ENCODE results near the gene FAT2.

FAT2 gene

DNA sequence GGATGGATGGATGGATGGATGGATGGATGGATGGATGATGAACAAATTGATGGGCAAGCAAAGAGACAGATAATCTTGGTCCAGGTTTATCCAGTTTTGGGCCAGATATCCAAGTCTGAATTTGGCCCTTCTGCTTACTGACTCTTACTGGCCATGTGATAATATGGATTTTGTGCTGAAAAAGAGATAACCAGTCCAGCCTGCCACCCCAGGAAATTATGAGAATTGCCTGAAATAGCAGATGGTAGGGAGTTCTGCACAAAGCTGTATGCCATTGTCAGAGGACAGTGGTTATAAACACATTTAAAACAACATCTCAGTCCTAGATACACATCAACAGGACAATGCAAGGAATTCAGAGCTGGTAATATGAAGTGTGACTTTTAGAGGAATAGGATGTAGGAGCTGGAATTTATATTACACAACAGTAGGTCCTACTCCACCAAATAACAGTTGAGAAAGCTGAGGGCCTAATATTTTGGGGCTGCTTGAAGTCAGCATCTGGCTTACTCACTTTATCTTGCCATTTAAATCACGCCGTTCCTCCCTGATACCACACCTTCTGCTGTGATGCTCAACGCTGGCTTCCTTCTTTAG, 9.0 kb upstream of the FAT2 start:
- TF ChIP-seq CTCF (IDR thresholded peaks at IDR 0.05; ENCODE audit: borderline replicate concordance, insufficient read depth, low read depth, low read length), result no peak
- H3K4me3 ChIP-seq (ENCODE audit: low read depth, low read length), result no peak overlapping the region

DNA sequence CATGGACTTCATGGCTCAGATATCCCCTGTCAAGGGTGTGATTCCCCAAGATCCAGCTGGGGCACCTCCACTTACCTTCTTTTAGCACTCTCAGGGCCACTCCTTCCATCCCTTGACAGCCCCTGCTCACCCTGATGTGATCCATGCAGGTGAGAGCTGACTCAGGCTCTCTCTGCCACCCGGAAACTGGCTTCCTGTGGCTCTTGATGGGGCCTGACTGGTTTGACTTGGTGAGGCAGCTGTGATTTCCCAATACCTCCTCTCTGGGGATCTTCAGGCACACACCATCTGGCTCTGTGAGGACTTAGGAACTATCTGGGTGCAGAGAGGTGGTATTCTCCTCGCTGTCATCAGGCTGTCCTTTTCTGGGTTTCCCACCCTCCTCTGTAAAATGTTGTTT, 7.9 kb upstream of the FAT2 start:
- no peak overlapping the region for H3K4me3 ChIP-seq (ENCODE audit: low read depth, low read length)
- no peak for TF ChIP-seq CTCF (IDR thresholded peaks at IDR 0.05; ENCODE audit: borderline replicate concordance, insufficient read depth, low read depth, low read length)

DNA sequence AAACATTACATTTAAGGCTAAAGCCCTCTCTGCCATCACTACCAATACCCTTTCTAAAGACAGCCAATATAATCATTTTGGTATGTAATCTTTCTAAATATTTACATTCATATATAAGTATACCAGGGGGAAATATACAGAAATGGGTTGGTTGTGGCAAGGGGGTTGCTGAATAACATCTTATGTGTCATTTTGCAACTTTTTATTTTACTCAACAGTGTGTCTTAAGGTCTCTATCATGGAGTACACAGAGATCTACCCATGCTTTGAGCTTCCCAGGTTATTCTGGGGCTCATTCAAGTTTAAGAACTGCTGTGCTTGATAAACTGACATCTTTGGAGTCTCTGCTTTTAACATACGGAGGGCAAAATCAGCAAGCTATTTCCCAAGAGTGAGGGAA, 7.4 kb upstream of the FAT2 start:
- H3K4me3 ChIP-seq (ENCODE audit: low read depth, low read length), result no peak overlapping the region
- TF ChIP-seq CTCF (IDR thresholded peaks at IDR 0.05; ENCODE audit: borderline replicate concordance, insufficient read depth, low read depth, low read length), result no peak

GRCh38 chr5:151597749-151598148, 6.6 kb upstream of the FAT2 start:
- no peak overlapping the region for H3K4me3 ChIP-seq (ENCODE audit: low read depth, low read length)

DNA sequence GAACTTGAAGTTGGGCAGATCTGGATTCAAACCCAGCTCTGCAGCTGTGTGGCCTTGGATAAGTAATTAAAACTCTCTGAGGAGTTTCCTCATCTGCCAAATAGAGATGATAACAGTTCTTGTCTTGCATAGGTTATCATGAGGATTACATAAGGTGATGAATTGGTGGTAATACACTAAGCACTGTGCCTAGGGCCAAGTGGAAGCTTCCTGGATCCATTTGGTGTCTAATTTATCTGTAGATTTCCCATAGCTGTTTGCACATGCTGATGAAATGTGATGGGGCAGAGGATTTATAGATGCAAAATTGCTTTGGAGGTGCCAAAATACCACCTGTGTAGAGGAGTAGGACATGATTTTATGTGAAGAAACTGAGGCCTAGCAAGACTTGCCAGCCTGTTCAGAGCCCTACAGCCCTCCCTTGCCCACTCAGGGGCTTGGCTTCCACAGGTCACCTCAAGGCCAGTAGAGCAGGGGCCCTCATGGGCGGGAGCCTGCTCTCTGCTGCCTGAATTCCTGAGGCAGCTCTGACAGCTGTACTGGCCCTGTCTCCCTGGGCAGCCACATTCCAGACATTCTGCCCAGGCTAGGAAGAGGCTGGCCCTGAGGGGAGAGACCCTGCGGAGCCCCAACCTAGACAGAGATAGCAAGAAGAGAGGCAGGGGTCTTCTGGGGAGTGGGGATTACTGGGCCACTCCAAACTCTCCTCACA, 5.9 kb upstream of the FAT2 start:
- H3K4me3 ChIP-seq (ENCODE audit: low read depth, low read length), result no peak overlapping the region
- TF ChIP-seq CTCF (IDR thresholded peaks at IDR 0.05; ENCODE audit: borderline replicate concordance, insufficient read depth, low read depth, low read length), result no peak

More at GRCh38 chr5:151597749-151598148, 6.6 kb upstream of the FAT2 start:
- TF ChIP-seq CTCF (IDR thresholded peaks at IDR 0.05; ENCODE audit: borderline replicate concordance, insufficient read depth, low read depth, low read length), result no peak

- no peak for TF ChIP-seq CTCF (IDR thresholded peaks at IDR 0.05; ENCODE audit: borderline replicate concordance, insufficient read depth, low read depth, low read length)
These were observed 4.3 kb upstream of the FAT2 start for GRCh38 chr5:151595411-151595826.

GRCh38 chr5:151592855-151593408, 1.8 kb upstream of the FAT2 start:
- no peak overlapping the region for H3K4me3 ChIP-seq (ENCODE audit: low read depth, low read length)
- TF ChIP-seq CTCF (IDR thresholded peaks at IDR 0.05; ENCODE audit: borderline replicate concordance, insufficient read depth, low read depth, low read length), result no peak

More at GRCh38 chr5:151595411-151595826, 4.3 kb upstream of the FAT2 start:
- H3K4me3 ChIP-seq (ENCODE audit: low read depth, low read length), result no peak overlapping the region

Data from GM12875 (cell line).